Anterior cingulate cortex (tissue), 58 donors: ENCODE data around the gene BPIFB3.

ENCODE experiments used
- DNase-seq, 58 donors: peaks; one replicate each; lab custom pipeline; 2025; lab: John Stamatoyannopoulos, UW

BPIFB3 gene

GRCh38 chr20:33053291-33054106, at the start of gene BPIFB3:
Gene BPIFB3 (plus strand): TSS chr20:33053903. CDS start chr20:33055436, 1,533 bp downstream.
- no peak for DNase-seq

GRCh38 chr20:33004141-33004751, 49.5 kb upstream of the BPIFB3 start, which contains the start of gene SUN5:
Gene SUN5 (minus strand): TSS chr20:33004433. CDS start chr20:33004340, 93 bp downstream.
- no peak for DNase-seq

- DNase-seq: no peak
Measured at GRCh38 chr20:33005132-33005566, 48.6 kb upstream of the BPIFB3 start.

GRCh38 chr20:33005908-33006775, 47.6 kb upstream of the BPIFB3 start:
- no peak for DNase-seq

GRCh38 chr20:33006776-33007375, 46.8 kb upstream of the BPIFB3 start:
- DNase-seq: no peak

- DNase-seq: no peak
Measured at GRCh38 chr20:33007376-33008335, 46.0 kb upstream of the BPIFB3 start, which contains the start of gene BPIFB2. Gene BPIFB2 (plus strand): TSS chr20:33007704. CDS start chr20:33008575, 871 bp downstream.

GRCh38 chr20:33008336-33009213, 45.1 kb upstream of the BPIFB3 start:
- no peak for DNase-seq

GRCh38 chr20:33009214-33010132, 44.2 kb upstream of the BPIFB3 start:
- peak in 1 of 58 donors; percentile 15 for DNase-seq

- no peak for DNase-seq
Measured at GRCh38 chr20:33010133-33010504, 43.6 kb upstream of the BPIFB3 start.

GRCh38 chr20:33010674-33011449, 42.8 kb upstream of the BPIFB3 start:
- DNase-seq: no peak

- no peak for DNase-seq
Measured at GRCh38 chr20:33012327-33013189, 41.1 kb upstream of the BPIFB3 start.

- no peak for DNase-seq
Measured at GRCh38 chr20:33013701-33014326, 39.9 kb upstream of the BPIFB3 start.

GRCh38 chr20:33014336-33015113, 39.2 kb upstream of the BPIFB3 start:
- DNase-seq: no peak

- peak in 2 of 58 donors; percentile 3 to 7 for DNase-seq
Measured at GRCh38 chr20:33015114-33015484, 38.6 kb upstream of the BPIFB3 start.
